HG03457 (cell line): ENCODE measurements around the gene EPDR1.

Experiments
- ATAC-seq: cut with Tn5 transposase; IDR thresholded peaks from one replicate; pipeline ENCODE4 v1.9.1; 2021; ENCODE audit warnings: moderate number of reproducible peaks; ENCODE audit not compliant: unreplicated experiment

Gene EPDR1

DNA sequence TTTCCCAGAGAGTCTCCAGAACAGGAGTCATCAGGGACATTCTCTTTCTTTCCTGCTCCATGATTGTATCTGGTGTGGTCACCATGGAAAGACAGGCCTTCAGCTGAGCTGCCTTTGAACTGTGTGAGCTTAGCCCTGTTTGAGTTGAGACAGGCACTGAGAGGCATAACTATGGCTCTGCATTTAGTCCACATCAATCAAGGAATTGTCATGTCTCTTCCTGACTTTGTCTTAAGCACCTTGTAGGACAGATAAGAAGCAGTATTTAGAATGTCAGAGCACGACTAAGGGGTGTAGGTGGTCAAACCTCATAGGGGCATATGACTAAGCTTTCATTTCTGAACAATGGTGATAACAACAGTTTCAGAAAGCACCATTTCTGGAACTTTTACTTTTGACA lies 53.5 kb downstream of the EPDR1 start:
- no peak for ATAC-seq

DNA sequence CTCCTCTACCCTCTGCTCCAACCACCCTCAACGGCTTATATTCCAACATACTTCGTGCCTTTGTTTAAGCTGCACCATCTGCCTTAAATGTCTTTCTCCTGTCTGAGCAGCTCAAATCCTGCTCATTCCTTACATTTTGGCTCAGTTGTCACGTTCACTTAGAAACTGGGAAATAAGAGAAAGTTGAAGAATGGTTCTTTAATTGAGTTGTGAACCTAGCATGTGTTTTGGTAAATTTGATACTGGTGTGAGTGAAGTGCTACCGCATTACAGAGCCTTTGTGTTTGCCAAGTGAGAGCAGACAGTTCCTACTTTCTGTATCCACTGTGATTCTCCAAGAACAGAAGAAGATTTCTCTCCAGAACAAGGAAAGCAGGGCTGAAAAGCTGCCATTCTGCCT lies 54.3 kb downstream of the EPDR1 start:
- ATAC-seq, result no peak

DNA sequence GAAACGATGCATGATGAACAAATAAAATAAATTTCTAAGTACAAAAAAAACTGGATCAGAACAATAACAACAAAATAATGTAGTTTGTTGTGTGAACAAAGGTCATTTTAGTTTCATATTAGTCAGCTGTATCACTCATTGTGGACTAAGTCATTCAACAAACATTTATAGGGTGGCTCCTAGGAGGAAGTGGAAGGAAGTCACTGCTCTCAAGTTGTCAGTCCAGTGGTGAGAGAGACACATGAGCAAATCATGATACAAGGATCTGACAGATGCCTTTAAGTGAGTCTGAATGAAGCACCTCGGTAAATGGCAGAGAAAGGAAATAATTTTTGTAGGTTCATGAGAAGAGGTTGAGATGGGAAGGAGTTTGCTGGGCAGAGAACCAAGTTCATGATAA lies 56.8 kb downstream of the EPDR1 start:
- no peak for ATAC-seq

DNA sequence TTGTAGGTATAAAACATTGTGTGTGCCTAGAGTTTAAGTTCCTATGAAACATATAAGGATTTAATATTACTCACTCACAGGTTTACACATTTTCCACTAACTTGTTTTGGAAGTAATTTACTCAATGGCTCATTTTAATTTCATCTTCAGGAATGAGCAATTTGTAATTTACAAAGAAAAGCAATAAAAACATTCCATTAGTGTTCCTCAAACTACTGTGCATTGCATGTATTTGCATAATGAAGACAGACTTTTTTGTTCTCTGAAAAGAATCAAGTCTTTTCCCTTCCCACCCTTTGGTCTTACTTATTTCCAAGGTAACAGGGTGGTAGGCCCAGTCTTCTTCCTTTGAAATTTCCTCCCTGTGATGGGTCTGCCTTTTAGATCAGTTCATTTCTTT lies 61.2 kb downstream of the EPDR1 start:
- no peak for ATAC-seq

DNA sequence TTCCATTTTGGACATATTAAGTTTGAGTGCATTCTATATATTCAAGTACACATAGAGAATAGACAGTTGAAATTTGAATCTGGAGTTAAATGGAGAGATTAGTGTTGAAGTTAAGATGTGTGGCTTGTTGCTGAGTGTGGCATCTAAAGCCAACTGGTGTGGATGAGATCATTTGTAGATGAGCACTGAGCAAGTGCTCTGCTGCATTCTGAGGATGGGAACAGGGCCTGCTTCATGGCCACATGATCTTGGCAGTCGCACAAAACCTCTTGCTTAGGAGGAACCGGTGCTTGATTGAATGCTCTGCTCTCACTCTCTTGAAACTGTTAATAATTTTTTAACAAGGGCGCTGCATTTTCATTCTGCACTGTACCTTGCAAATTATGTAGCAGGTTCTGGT lies 62.0 kb downstream of the EPDR1 start:
- no peak for ATAC-seq

DNA sequence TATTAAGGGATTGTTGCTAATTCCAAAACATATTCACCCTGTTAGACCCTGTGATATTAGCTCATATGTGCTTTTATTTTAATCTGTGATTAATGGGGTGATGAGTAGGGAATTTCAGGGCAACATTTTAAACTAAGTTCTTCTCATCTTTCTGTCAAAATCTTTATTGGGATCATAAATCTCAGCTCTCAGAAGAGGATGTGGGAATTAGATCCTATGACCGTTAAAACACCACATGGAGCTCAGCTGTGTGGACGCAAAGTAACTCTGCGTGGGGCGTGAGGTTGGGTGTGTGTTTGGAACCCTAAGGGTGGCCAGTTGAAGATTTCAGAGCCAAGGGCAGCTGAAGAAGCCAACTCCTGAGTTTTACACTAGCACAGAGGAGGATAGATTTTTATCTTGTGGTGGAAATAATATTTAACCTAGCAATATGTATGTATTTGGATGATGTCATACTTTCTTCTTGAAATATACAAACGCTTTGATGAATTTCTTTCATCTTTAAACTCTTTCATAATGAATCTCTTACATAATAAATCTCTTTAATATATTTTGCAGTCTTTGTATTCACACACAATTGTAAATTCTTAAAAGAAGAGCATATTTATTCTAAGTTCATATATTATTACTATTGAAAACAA lies 64.4 kb downstream of the EPDR1 start:
- no peak for ATAC-seq

DNA sequence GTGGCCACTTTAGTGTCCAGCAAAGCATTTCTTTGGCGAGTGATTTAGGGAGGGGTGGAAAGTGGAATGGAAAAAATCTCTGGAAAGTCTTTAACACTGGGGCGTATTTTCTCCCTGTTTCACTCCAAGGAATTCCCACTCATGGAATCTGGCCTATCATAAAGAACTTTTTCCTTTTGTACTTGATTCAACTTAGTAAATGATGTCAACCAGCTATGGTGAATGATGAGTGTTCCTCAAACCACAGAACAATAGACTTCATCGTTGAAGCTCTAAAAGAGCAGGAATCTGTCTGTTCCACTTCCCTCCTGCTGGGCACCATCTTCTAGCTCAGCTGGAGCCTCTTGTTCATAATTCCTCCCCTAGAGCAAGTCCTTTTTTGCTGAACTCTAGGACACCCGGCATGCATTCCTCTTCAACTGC lies 66.5 kb downstream of the EPDR1 start:
- no peak for ATAC-seq

DNA sequence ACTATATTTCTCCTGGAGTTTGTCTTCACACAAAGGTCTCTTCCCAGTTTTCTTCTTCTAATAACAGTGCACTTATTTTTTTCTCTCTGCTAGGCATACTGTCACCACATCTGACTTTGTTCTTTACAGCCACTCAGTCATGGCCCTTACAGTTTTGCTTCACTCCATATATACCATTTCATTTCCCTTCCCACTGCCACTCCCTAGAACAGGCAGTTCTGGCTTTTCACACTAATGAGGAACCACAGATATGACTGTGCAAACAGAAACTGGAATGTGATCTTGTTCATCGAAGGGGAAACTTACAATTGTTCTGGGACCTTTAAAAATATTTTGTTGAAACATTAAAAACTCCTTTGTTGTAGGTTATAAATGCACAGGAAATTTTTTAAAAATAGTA lies 67.3 kb downstream of the EPDR1 start:
- ATAC-seq, result no peak

DNA sequence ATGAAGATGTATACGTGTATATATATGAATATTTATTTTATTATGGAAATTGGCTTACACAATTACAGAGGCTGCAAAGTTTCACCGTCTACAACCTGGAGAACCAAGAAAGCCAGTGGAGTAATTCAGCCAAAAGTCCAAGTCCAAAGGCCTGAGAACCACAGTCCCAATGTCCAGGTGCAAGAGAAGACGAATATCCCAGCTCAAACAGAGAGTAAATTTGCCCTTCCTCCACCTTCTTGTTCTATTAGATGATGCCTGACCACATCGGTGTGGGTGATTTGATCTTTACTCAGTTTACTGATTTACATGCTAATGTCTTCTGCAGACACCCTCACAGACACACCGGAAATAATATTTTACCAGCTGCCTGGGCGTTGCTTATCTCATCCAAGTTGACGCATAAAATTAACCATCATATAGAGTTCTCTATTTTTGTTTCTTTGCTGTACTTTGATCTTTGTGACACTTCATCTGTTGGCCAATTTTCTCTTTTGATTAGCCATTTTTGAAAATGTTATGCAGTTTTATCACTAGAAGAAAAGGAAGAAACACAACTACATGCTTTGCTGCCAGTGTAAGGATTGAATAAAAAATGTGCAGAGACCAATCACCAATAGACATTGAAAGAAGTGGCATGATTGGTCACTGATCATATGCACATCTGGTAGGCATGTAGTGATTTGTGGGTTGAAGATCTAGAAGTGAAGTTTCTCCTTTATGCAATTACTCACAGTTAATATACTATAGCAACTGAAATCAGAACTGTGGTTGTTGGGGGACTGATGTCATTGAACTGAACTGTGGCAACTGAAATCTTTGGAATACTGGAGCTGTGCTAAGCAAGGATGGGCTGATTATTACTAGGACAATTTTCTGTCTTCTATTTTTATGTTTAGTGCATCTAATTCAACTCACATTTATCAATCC lies 68.5 kb downstream of the EPDR1 start:
- ATAC-seq, result no peak

DNA sequence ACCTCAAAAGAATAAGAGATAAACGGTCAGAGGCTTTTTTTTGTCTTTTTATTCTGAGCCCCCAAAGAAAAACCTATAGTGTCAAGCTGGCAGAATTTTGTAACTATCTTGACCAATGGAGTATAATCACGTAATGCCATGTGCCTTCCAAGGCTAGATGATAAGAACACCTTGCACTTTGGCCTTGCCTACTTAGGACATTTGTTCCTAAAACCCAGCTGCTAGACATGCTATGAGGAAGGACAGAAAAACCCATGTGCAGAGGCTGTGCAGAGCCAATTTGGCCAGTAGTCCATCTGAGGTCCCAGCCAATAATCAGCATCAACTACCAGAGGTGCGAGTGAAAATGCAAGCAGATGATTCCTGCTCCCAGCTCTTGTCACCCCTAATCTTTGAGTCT lies 69.9 kb downstream of the EPDR1 start:
- ATAC-seq, result no peak

DNA sequence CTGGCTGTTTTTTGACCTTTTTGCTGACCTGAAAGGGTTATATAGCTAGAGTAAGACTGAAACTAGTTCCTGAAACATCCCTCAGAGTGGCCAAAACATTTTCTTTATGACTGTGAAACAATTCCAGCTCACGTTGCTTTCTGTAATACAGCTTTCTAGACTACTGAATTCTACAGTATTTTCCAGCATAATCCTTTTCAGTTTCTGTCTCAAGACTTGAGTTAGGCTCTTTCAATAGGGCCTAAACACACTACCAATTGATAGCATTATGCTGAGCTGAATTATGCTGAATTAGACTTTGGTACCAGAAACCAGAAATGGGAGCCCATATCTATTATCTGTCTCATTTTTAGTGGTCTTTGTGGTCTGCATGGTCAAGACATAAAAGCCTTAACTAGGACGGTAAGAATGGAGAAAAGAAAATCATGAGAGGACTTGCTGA lies 72.6 kb downstream of the EPDR1 start:
- no peak for ATAC-seq

DNA sequence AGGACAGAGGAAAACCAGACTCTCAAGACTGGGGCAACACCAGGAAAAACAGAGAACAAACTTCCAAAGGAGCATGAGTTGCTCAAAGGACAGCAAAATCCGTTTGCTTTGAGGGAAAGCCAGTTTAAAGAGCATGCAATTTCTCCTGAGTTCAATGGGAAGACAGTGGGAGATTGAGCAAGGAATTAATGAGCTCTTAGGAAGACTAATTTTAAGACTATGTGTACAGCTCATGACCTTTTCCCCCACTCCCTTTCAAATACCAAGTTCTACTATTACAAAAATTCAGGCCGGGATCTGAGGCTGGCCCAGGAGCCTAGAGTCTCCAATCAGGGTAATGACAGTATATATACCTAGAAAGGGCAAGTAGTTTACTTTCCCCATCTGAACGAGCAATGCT lies 79.2 kb downstream of the EPDR1 start:
- no peak for ATAC-seq

DNA sequence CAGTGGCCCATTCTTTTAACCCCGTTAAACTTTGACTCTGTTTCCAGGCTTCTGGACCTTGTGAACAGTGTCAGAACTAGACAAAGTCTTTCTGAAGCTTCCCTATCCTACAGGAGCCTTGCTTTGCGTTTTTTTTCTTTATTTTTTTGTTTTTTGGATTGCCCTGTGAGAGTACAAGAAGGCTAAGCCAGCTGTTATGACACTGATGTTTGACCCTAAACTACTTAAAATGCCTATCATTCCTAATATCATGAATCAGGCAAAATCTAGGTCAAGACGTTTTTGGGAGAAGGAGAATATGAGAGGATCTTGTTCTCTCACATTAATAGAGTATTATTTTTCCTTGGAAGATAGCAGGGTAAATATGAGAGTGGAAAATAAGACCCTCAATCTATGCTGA lies 79.8 kb downstream of the EPDR1 start:
- no peak for ATAC-seq
